Left renal cortex interstitium (tissue), 4 donors: ENCODE results near the gene HTRA1. TPM values are rescaled to one million over a fixed set of nuclear protein-coding genes. Genes with fewer than 3 reads are reported as not detected.

Experiments
- DNase-seq, 4 donors: peaks; one replicate each; pipeline ENCODE4 v3.0.0-alpha.2; 2013; ENCODE audit warnings: low read depth in 4 of 4, low spot score in 2 of 4, missing footprints in 1 of 4
- polyA plus RNA-seq, 4 donors: library from polyadenylated mRNA; unstranded; fragments of 120-200 nt; gene quantifications; one replicate each; pipeline ENCODE4 v1.2.1, GENCODE V29; 2013; ENCODE audit not compliant: insufficient read length in 4 of 4

HTRA1 gene
- polyA plus RNA-seq, 4 donors, result 149 to 198 (median 175) TPM

DNA sequence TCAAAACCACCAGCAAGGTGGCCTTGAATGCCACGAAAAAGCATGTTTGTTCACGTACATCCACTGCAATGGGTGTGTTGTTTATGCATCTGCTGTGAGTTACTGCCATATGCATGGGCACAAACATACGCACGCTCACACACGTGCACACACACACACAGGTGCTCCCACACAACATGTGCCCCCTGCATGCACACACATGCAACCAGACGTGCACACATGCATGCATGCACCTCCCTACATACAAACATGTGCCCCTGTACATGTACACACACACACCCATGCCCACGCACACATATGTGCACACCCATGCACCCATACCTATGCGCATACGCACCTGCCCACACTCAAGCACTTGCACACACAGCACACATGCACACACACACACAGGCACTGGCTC lies 89.1 kb downstream of the HTRA1 start:
- DNase-seq, result no peak

DNA sequence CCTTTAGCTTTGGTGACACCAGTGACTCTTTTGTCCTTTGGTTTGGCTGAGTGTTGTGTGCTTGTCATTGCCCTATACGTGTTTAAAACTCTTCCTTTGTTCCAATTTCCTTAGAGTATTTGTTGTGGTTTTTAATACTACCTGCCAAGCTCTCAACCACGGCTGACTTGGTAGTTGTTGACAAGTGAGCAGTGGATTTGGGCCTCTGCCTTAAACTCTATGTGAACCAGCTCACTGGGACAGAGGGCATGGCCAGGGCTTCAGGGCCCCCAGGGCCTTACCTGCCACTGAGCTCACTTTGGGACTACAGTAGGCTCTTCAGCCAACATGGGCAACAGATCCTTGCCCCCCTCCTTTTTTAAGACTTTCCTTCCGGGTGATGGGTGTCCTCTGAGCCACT lies 89.6 kb downstream of the HTRA1 start:
- DNase-seq, result no peak

DNA sequence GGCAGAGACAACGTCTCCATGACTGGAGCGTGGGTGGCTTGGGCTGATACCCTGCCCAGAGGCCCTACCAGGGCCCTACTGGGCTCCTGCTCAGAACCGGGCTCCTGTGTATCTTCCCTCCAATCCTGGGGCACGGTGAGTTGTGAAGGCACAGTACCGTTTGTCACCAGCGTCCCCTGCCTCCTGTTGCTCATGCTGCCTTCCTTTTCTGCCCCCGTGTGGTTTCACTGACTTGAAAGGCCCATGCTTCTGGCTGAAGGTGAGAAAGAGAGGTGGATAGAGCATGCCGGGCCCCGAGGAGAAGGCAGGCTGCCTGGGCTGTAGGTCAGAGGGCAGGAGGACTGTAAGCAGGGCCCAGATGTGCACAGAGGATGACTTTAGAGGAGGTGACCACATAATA lies 90.1 kb downstream of the HTRA1 start:
- DNase-seq, result no peak

DNA sequence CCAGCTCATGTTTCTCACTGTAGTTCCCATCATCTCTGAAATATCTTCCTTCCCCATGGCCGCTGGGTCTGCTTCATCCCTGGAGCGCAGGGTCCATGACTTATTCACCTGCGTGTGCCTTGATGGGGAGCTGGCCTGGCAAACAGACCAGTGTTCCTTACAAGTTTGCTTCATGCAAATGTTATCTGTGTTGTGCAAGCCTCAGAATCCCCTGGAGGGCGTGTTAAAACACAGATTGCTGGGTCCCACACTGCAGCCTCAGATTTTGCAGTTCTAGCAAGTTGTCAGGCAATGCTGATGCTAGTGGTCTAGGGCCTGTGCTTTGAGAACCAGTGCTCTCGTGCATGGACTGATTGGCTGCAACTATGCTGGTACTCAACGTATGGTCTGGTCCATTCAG lies 92.0 kb downstream of the HTRA1 start:
- DNase-seq, result no peak

DNA sequence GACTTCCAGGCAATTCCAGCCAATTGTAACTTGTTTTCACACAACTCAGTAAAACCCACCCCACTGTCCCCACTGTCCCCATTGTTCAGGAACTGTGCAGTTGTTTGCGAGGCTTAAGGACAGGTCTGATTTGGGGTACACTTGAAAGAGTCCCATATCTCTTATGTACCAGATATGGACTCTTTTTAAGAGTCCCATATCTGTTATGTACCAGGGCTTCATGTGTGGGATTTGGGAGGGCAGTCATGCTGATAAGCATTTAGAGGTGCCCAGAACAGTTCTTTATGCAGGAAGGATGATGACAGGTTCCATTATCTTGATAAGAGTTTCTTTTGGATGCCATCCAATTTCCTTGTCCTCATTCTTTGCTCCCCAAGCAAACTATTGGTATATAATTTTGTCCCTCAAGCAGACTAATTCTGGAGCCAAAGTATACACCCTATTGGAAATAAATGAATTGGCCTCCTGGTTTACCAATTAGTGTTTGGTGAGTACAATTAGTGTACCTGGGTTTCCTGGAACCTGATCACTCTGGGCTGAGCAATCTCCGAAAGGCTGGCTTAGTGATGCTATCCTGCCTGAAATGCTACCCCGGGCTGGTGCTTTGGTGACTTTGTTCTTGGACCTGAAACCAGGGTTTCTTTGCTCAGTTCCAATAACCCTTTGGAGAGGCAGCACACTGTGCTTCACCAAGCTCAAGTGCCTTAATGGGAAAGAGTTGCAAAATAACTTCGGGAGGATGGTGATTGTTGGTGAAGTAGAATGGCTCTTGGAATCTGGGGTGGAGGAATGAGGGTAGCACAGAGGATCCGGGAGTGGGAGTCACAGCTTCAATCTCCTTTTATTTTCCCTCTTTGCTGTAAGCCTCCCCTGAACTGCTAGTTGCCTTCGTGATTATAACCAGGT lies 93.0 kb downstream of the HTRA1 start:
- no peak for DNase-seq

DNA sequence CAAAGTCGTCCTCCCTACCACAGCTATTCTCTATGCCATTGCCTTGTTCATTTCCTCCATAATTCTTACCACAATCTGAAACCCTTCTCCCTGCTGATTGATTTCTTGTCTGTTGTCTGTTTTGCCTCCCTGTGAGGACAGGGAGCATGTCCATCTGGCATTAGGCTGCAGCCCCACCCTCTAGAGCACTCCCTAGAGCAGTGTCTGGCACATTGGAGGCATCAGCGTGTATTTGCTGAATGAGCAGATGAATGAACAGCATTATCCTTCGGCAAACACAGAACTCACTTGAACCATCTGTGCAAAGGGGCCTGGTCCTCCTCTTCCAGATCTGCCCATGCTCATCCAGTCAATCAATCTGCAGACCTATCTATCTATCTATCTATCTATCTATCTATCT lies 94.1 kb downstream of the HTRA1 start:
- DNase-seq, result no peak

DNA sequence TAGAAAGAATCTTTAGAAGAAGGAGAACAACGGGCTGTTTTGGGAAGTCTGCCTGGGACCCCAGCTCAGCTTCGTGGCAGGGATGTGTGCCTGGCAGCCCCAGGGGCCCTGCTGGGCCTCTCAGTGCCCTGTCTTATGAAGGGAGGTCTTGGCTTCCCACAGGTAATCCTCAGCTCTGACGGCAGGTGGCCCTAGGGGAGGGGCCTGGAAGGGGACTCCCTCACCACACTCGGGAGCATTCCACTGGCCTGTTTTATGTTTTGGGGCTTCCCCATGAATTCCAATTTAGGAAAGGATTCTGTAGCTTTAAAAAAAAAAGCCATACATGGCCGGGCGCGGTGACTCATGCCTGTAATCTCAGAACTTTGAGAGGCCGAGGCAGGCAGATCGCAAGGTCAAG lies 96.2 kb downstream of the HTRA1 start:
- DNase-seq, result no peak

DNA sequence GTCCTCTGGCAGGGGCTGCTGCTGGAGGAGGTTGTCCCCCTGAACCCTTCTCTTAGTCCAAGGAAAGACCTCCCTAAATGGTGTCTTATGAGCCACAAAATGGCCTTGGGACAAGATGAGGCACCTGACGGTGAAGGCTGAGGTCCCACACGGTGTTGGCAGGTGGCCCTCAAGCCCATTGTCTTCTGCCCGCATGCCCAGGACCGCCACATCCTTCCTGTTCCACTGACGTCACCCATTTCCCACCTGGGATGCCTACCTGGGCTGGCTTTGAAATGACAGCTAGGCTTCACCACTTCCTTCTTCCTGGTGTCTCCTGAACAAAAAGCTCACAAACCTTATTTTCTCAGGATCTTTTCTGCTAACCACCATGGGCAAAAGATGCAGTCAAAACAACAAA lies 97.1 kb downstream of the HTRA1 start:
- DNase-seq, result no peak

DNA sequence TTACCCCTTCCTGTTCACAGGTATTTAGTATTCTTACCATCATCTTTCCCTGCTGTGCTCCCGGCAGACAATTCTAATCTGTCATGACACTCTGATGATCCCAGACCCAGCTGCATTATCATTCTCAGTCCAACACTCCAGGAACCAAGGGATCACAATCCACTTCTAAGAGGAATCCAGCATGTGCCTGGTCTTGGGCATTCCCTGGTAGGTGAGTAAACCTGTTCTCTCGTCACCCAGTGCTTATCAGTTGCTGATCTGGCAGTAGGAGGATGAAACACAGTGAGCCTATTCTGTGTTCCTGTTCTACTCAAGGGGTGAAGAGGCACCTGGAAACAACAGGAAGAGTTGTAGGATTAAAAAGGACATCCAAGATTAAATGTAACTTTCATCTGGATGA lies 97.9 kb downstream of the HTRA1 start:
- DNase-seq, result no peak

DNA sequence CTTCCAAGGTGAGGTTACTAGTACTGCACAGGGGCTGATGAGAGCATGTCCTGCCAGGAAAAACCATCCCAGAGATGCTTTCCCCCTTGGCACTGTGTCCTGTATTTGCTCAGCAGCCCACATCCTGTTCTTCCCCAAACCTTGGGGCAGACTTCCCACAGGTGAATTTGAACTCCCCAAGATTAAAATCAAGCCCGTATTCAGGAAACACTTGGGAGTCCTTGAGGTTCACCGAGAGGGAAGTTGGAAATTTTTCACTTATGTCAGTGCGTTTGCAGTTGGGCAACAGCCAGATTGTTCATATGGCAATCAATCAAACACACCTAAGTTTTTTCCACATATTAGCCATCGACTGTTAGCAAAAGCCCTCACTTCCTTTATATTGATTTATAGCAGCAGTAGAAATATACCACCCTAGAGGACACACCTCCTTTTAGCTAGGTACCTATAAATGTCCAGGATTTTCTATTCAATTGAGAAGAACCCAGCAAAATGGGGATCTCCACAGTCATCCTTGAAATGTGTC lies 99.0 kb downstream of the HTRA1 start, which contains the start of gene DMBT1:
Gene DMBT1 (plus strand): TSS at position 476 of the 526 bp plus-strand sequence. CDS start 17 bp downstream, at position 493.
- DNase-seq, result no peak

DNA sequence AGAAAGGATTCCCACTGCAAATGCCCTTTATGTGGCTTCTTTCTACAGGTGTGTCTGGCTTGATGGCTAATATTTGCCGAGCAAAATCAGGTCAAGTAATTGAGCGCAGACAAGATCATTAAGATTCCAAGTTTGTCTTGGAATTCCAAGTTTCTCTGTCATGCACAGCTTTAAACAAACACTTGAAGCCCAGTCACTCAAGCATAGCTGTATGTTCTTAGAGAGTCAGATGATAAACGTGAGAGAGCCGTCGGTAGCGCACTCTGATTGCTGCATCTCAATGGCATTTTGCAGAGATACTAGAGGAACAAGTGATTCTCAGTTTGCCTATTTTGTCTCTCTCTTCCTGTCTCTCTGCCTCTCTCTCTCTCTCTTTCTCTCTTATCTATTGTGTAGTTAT lies 99.9 kb downstream of the HTRA1 start:
- DNase-seq, result no peak

DNA sequence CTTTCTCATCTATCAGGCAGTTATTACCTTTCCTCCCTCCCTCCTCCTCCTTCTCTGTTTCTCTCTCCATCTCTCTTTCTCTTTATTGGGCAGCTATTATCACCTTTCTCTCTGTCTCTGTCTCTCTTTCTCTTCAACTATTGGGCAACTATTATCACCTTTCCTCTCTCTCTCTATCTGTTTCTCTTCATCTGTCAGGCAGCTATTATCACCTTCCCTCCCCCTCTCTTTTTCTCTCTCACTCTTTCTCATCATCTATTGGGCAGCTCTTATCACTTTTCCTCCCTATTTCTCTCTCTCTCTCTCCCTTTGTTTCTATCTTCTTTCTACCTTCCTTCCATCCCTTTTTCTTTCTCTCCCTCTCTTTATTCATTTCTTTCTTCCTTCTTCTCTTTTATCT lies 100.4 kb downstream of the HTRA1 start:
- DNase-seq, result no peak

Other genes starting within 250 kb of the HTRA1 start
- gene BTBD16, start 190.3 kb upstream of the HTRA1 start, polyA plus RNA-seq, result 1 to 10 TPM in 2 of 4 donors, under 1 TPM in 2; 0.45 to 1.8 (median 1.1) TPM
- gene PLEKHA1, start 86.8 kb upstream of the HTRA1 start, polyA plus RNA-seq, result 100 to 1,000 TPM in 1 of 4 donors, 10 to 100 TPM in 3; 83.6 to 123 (median 87.5) TPM
- under 1 TPM in 3 of 4 donors, not detected in 1; 0.22 to 0.36 (median 0.33) TPM for gene ARMS2, start 6.9 kb upstream of the HTRA1 start, polyA plus RNA-seq
- gene DMBT1, start 99.2 kb downstream of the HTRA1 start, polyA plus RNA-seq, result under 1 TPM; 0.03 to 0.14 (median 0.05) TPM
- gene C10orf120, start 238.3 kb downstream of the HTRA1 start, polyA plus RNA-seq, result not detected